ENCODE data around the gene METTL8. TPM values are rescaled to one million over a fixed set of nuclear protein-coding genes. Genes with fewer than 3 reads are reported as not detected.

METTL8 gene
- total RNA-seq, result 24.2 and 27.1 TPM in 2 replicates

GRCh38 chr2:171433763-171434012, at the start of gene METTL8:
METTL8 (minus strand) TSS chr2:171433990; CDS start chr2:171392185, 41,805 bp downstream.

DNA sequence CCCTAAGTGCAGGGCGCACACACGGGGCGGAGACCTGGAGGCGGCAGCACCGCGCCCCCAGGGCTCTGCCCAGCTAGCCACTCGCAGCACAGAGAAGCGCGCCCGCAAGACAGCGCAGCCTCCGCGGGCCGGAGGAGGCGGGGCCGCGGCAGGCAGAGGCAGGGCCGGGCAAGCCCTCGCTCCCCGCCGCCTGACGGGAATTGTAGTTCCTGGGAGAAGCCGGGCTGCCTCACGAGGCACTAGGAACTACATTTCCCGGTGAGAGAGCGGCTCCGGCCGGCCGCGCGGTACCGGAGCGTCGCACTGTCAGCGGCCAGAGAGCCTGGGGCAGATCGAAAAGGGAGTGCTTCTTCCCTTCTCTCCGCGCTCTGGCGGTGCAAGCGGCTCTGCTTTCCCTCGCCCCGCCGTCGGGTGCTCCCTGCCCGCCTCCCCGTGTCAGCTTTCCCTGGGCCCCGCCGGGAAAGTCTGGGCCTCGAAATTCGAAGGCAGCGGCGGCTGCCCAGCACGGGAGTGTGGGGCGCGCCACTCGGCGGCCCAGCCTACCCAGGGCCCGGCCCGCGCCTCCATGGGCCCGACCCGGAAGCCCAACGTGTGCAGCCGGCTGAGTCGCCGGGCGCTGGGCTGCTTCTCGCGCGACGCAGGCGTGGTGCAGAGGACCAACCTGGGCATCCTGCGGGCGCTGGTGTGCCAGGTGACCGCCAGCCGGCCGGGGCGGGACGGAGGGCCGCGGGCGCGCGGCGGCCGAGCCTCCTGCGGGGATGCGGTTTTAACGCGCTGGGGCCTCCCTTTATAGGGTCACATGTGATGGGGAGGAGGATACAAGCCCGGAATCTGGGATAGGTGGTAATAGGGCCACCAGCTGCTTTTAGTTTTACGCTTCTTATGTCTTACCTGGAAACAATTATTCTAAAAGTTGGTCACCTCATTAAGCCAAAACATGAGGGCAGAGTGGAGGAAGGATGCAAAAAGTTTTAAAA, 511 bp upstream of the METTL8 start, which contains the start of gene DCAF17:
DCAF17 (plus strand) TSS at position 214 of the 977 bp plus-strand sequence; CDS start at position 566, 352 bp downstream.

Other genes with a start within 250 kb of the METTL8 start
- gene DCAF17, start 236 bp upstream of the METTL8 start, total RNA-seq, result 19.9 and 27.6 TPM in 2 replicates
- gene CYBRD1, start 88.5 kb upstream of the METTL8 start, total RNA-seq, result 465 and 505 TPM in 2 replicates

All from hair follicle dermal papilla cell (primary cell).